CD4-positive, alpha-beta T cell treated with Interleukin-2 at 100 ng/mL for 4 hours (primary cell): Measurements from ENCODE around the gene KLHDC9.

Experiments used
- DNase-seq: peaks from one replicate; pipeline ENCODE4 v3.0.0-alpha.2; 2020; ENCODE audit warnings: low spot score

The KLHDC9 gene

DNA sequence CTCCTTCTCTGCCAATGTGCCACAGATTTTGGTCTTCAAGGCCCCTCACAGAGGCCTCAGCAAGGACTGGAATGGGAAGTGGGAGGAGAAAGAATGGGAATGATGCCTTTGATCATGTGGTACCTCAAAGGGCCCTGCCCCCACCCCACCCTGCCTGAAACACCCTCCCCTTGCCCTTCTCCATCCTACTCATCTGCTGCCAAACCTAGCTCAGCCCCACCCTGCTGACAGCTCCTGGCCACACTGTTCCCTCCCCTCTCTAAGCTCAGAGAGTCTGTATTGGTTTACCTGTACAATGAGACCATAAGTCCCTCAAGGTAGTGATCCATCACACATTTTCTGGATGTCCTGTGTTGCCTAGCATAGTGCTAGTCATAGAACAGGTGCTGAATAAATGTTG lies 21.8 kb upstream of the KLHDC9 start:
- no peak for DNase-seq

DNA sequence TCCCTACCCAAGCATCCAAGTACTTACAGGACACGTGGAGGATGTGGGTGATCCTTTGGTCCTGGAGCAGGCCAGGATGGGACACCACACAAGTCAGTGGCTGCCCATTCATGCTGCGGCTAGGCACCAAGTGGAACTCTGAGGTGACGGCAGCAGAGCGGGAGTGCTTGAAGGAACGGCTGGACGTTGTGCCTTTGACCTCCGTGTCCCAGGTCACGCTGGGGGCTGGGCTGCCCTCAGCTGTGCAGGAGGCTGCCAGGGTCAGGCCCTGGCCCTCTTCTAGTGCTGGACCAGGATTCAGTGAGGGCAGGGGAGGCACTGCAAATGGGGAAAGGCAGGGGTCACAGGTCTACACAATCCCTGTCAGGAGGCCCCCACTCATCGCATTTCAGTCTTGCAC lies 20.7 kb upstream of the KLHDC9 start:
- no peak for DNase-seq

- no peak for DNase-seq
These were observed 18.6 kb upstream of the KLHDC9 start for GRCh38 chr1:161079436-161080110.

DNA sequence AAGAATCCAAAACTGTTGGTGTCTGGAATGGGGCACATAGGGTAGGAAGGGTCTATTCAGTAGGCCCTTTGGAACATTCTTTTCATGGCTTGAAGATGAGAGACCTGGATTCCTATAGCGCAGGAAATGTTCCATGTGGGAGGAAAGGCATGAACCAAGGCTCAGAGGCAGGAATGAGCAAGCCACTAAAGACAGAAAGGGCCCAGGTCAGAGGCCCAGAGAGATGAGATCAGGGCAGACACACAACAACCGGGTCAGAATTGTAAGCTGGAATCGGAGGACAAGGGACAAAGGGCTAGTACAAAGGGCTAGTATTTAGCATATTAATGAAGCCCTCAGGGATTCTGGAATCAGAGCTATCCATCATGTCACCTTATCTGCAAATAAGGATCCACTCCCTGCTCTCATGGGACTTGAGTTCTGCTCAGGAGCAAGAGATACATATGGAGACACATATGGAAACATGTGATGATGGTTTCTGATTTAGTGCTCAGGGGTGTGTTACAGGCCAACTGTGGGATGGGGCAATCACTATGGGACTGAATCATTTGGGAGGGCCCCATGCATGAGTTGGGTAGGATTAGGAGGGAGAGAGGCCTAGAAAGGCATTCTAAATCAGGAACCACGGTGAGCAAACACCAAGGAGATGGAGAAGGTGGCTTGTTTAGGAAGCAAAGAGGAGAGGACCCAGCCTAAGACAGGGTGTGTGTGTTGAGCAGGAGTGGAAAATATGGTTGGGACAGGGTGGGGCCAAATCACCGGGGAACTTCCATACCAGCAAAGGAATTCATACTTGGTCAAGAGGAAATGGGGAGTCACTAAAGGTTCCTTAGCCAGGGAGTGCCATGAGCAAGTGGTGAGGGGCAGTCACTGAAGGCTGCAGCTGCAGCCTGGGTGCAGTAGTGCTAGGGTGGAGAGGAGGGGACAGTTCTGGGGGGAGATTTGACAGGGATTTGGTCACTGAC lies 17.4 kb upstream of the KLHDC9 start:
- no peak for DNase-seq

- no peak for DNase-seq
These were observed 16.6 kb upstream of the KLHDC9 start for GRCh38 chr1:161081519-161081918.

DNA sequence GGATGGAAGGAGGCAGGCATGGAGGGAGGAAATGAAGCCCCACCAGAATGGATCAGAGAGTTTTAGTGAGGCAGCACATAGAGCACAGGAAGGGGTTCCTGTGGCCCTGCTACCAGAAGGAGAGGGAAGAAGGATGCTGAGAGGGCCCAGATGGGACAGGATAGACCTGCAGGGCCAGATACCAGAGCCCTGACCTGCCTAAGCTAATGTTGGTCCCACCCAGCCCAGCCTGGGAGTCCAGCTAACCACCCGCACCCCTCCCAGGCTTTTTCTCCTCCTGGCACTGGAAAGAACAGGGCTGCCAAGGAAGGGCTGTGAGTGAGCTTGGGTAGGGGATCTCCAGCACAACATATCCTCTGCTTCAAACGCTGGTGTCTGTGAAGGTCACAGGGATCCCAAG lies 15.7 kb upstream of the KLHDC9 start:
- DNase-seq, result no peak

DNA sequence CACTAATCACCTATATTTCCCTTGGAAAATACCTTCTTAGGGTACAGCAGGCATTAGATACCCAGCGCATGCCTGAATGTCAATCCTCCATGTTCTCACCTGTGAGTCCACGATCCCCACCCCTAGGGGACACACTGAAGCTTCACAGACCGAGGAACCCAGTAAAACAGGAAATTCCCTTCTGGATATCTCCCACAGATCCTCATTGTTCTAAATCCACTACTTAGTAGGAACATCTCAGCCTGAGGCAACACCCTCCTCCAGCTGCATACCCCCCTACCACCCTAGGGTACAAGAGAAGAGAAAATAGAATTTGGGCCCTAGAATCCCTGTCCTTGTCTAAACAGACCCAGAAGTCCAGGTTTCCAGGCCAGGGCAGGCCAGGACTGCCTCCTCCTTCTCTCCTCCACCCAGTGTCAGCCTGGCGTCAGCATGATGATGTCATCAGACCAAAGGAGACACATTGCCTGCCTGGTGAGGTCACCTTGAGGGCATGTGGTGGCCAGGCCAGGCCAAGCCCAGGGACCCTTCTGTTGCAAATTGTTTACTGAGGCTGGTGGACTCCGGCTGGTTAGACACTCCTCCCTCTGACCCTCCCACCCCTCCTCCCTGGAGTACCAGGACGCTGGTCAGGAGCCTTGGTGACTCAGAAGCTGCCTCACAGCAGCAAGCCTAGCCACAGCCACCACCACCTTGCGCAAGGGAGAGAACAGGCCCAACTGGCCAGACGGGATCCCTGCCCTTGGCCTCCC lies 15.0 kb upstream of the KLHDC9 start:
- DNase-seq, result peak; percentile 17

- DNase-seq, result no peak
These were observed 14.2 kb upstream of the KLHDC9 start for GRCh38 chr1:161083748-161084596.

DNA sequence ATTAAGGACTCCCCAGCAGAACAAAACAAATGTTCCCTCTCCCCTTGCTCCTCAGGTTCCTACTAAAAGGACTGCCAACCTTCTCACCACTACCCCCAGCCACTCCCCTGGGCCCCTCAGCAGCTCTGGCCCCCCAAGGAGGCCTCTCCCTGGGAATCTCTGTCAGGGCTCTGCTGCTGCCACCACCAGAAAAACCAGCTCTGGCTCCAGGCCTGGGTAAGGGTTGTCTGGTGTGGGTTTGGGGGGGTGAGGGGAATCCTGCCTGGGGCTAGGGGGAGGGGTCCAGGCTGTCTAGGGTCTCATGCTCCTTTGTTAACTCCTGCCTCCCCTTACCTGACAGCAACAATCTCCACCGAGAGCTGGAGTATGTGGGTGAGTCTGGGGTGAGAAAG lies 13.6 kb upstream of the KLHDC9 start:
- no peak for DNase-seq

DNA sequence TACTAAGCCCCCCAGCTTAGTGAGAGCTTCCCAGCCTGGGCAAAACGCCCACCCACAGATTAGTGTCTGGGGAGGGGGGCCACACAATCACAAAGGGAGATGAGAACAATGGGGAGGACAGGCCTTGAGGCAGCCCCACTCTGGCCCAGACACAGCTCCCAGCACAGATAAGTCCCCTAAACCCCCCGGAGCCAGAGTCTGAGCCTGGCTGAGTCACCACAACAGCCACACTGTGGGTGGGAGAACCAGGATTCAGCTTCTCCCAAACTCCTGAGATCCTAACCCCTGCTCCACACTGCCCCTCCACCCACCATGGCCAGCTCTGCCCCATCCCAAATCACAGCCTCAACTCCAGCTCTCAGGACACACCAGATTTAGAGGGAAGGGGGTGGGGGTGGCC lies 13.0 kb upstream of the KLHDC9 start:
- no peak for DNase-seq

GRCh38 chr1:161086457-161086856 lies 11.7 kb upstream of the KLHDC9 start:
- DNase-seq, result no peak

DNA sequence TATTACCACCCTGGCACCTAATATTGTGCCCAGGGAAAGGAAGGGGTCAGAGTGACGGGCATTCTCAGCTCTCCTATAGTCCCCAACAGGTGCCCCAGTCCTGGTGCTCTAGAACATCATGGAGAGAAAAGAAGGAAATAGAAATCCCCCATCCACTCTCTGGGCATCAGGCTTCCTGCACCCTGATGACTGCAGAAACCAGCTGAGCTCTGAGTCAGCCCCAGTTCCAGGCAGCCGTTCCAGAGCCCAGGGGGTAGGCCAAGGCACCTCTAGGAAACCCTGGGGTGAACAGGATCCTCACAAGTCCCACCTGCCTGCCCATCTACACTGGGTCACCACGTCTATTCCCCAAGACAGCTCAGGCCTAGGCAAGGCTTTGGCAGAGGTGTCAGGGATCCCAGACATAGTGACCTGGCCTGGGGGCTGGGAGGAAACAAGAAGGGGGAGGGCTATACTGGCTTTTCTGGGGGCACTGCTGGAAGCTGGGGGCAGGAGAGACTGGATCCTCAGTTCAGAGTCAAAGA lies 9.5 kb upstream of the KLHDC9 start:
- no peak for DNase-seq

DNA sequence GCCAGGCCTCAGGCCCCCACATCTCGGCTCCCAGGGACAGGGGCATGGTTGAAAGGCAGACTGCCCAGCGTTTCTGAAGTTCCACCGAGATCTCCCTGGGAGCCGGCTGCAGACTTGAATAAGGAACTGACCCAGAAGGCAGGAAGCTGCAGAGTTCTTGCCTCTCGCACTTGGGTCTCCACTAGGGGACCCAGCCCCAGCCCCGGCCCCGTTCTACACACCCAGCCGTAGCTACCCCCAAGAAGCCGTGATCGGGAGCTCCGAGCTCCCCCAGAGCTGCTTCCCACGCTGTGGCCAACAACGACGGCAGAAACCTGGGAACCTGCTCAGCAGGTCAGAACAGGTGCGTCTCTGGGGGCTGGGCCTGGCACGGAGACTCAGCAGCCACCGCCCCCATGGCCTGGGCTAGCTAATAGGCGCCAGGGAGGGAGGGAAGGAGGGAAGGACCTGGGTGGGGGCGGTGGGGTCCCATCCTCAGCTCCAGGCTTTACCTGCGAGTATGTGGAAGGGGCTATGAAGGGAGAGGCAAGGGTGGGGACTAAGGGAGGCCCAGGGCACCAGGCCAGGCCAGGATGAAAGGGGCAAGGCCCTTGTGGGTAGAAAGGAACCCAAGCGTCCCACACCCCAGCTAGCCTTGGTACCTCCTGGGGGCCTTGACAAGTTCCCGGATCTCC lies 8.8 kb upstream of the KLHDC9 start, which contains the start of gene NECTIN4:
TSS of gene NECTIN4 (minus strand) at position 308 of the 674 bp plus-strand sequence. CDS start at position 46, 262 bp downstream.
- no peak for DNase-seq

DNA sequence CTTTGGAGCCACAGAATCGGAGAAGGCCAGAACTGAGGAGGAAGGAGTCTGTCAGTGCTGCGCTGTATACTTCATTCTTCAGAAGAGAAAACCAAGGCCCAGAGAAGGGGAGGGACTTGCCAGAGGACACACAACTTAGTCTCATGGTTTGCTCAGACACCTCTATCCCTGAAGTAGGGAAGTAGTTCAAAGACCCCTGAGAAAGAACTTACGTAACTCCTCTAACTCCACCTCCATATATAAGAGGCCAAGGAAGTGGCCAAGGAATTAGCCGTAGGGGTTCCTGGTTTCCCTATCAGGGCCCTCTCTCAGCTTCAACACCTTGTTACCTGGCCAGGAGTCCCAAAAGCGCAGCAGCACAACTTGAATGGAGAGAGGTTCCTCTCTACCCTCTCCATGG lies 8.2 kb upstream of the KLHDC9 start:
- DNase-seq, result no peak

DNA sequence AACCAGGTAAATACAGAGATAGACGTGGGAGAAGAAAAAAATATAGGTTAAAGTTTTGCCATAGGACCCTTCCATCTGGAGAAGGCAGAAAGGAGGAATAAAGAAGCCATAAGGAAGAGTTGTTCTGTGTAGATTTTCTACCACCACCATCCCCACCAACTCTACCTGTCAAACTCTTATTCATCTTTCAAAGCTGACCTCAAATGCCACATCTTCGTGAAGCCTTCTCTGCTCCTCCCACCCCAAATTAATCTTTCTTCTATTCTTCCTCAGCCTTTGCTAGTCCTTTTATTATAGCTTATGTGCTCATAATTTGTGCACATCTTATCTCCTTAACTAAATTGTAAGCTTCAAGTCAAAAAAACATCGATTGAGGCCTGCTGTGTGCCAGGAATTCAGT lies 7.5 kb upstream of the KLHDC9 start:
- no peak for DNase-seq

- DNase-seq, result no peak
These were observed 7.1 kb upstream of the KLHDC9 start for GRCh38 chr1:161091093-161091492.

DNA sequence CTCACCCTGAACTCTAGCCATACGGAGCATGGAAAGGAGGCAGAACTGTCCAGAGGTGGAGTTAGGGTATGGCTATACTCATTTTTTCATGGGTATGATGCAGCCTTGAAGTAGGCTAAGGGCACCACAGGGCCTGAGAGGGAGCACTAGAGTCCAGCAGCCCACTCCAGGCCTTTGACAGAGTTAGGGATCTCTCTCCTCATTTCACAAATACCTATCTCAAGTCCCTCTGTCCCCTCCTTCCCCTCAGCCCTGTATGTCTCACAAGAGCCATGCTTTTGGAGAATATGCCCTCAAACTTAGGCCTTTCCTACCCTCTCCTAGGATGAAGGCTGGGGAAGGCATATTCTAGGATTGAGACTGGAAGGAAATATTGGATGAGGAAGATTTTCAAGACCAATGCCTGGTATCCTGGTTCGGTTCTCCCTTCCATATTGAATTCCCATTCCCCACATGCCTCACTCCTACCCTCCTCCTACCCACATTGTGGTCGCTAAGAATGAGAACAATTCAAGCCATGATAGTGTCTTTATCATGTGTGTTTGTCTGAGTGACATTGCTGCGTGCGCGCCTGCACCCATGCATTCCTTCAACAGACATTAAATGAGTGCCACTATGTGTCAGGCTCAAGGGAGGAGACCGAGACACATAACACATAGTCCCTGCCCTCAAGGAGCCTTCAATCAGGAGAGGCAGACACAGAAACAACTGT lies 6.2 kb upstream of the KLHDC9 start:
- DNase-seq, result no peak

DNA sequence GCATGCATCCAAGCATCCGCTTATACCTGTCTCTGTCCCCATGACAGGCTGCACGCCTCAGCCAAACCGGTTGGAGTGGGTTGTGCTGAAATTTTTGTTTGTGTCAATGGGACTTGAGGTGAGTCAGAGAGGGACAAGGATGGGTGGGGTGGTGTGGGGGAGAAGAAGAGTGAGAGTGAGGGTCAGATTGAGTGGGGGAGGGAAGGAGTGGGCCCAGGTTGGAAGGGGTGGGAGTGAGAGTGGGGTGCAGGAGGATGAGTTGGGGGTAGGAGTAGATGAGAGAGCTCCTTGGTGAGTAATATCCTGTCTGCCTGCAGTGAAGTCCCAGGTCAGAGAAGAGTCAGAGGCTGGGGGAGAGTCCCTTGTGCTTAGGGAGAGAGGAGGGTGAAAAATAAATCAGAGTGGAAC lies 5.5 kb upstream of the KLHDC9 start:
- peak; percentile 42 for DNase-seq

- no peak for DNase-seq
These were observed 3.7 kb upstream of the KLHDC9 start for GRCh38 chr1:161094481-161094880.

DNA sequence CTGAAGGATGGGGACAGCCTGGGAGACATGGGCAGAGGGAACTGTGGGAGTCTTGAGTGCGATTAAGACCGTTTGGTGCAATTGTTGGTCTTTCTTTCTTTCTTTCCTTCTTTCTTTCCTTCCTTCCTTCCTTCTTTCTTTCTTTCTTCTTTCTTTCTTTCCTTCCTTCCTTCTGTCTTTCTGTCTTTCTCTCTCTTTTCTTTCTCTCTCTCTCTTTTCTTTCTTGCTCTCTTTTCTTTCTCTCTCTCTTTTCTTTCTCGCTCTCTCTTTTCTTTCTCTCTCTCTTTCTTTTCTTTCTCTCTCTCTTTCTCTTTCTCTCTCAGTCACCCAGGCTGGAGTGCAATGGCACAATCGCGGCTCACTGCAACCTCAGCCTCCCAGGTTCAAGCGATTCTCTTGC lies 2.9 kb upstream of the KLHDC9 start:
- no peak for DNase-seq
